Karpas-422 (cell line): ENCODE measurements around the gene BEND5. TPM values are rescaled to one million over a fixed set of nuclear protein-coding genes. Genes with fewer than 3 reads are reported as not detected.

Experiments used
- DNase-seq: peaks from one replicate; pipeline ENCODE4 v3.0.0-alpha.2; 2015
- H2AFZ ChIP-seq: fragments of 200-600 bp; sonication (generic); 2 replicates; pipeline ENCODE4 v1.6.1; 2014; ENCODE audit warnings: antibody characterized with exemption, low read length, mixed read lengths
- H3K27ac ChIP-seq: fragments of 200-600 bp; sonication (generic); 2 replicates; pipeline ENCODE4 v1.5.1; 2014; ENCODE audit warnings: mild to moderate bottlenecking, low read length, moderate library complexity
- H3K27me3 ChIP-seq: fragments of 200-600 bp; sonication (generic); 2 replicates; pipeline ENCODE4 v1.6.1; 2014; ENCODE audit warnings: low read length, mixed read lengths
- H3K36me3 ChIP-seq: fragments of 200-600 bp; sonication (generic); 2 replicates; pipeline ENCODE4 v1.6.1; 2014; ENCODE audit warnings: low read length, mixed read lengths; ENCODE audit not compliant: insufficient read depth
- H3K4me1 ChIP-seq: fragments of 200-600 bp; sonication (generic); 2 replicates; pipeline ENCODE4 v1.6.1; 2014; ENCODE audit warnings: mild to moderate bottlenecking, low read length, mixed read lengths
- H3K4me2 ChIP-seq: fragments of 200-600 bp; sonication (generic); 2 replicates; pipeline ENCODE4 v1.6.1; 2014; ENCODE audit warnings: low read length, low read depth, mild to moderate bottlenecking; ENCODE audit not compliant: poor library complexity, severe bottlenecking
- H3K4me3 ChIP-seq: fragments of 200-600 bp; sonication (generic); 2 replicates; pipeline ENCODE4 v1.5.1; 2014; ENCODE audit warnings: mild to moderate bottlenecking, antibody characterized with exemption, low read length, mixed read lengths
- H3K79me2 ChIP-seq: fragments of 200-600 bp; sonication (generic); 2 replicates; pipeline ENCODE4 v1.6.1; 2014; ENCODE audit warnings: mild to moderate bottlenecking, low read length, mixed read lengths
- H3K9ac ChIP-seq: fragments of 200-600 bp; sonication (generic); 2 replicates; pipeline ENCODE4 v1.6.0; 2014; ENCODE audit warnings: low read length
- H3K9me2 ChIP-seq: fragments of 200-600 bp; sonication (generic), shearing (Covaris generic); replicated peaks from 2 replicates; pipeline ENCODE4 v1.6.0; 2014; ENCODE audit warnings: mild to moderate bottlenecking, low read length, moderate library complexity; ENCODE audit not compliant: insufficient read depth
- H3K9me3 ChIP-seq: fragments of 300-700, 200-600 bp; sonication (generic); 2 replicates; pipeline ENCODE4 v1.6.1; 2014; ENCODE audit warnings: low read length, mixed read lengths
- H4K20me1 ChIP-seq: fragments of 200-600 bp; sonication (generic); 2 replicates; pipeline ENCODE4 v1.6.1; 2014; ENCODE audit warnings: mild to moderate bottlenecking, antibody characterized with exemption, low read length, low read depth; ENCODE audit not compliant: insufficient read depth
- total RNA-seq: library from RNA; depleted of rRNA; stranded (reverse); fragments of >200 nt; shearing (Covaris generic); gene quantifications from 2 replicates; pipeline ENCODE4 v1.2.3, GENCODE V29; 2014; ENCODE audit warnings: low replicate concordance

Gene BEND5
- total RNA-seq, 1 experiment from 2014 or later = not detected

- no peaks in the 10 kb centered on the region for H3K9me2 ChIP-seq
- no peak overlapping the region for H3K4me2 ChIP-seq
- H3K36me3 ChIP-seq = no peaks in the 10 kb centered on the region
- H3K4me1 ChIP-seq = no peaks in the 10 kb centered on the region
- no peak overlapping the region for H2AFZ ChIP-seq
- no peaks in the 10 kb centered on the region for H3K79me2 ChIP-seq
- no peaks in the 10 kb centered on the region for H3K27me3 ChIP-seq
- no peak overlapping the region for H3K9ac ChIP-seq
- H3K4me3 ChIP-seq = no peak overlapping the region
- no peaks in the 10 kb centered on the region for H4K20me1 ChIP-seq
- no peak overlapping the region for H3K27ac ChIP-seq
- H3K9me3 ChIP-seq = no peaks in the 10 kb centered on the region
- DNase-seq = no peak
Measured at GRCh38 chr1:48683839-48684238, 92.9 kb downstream of the BEND5 start.

DNA sequence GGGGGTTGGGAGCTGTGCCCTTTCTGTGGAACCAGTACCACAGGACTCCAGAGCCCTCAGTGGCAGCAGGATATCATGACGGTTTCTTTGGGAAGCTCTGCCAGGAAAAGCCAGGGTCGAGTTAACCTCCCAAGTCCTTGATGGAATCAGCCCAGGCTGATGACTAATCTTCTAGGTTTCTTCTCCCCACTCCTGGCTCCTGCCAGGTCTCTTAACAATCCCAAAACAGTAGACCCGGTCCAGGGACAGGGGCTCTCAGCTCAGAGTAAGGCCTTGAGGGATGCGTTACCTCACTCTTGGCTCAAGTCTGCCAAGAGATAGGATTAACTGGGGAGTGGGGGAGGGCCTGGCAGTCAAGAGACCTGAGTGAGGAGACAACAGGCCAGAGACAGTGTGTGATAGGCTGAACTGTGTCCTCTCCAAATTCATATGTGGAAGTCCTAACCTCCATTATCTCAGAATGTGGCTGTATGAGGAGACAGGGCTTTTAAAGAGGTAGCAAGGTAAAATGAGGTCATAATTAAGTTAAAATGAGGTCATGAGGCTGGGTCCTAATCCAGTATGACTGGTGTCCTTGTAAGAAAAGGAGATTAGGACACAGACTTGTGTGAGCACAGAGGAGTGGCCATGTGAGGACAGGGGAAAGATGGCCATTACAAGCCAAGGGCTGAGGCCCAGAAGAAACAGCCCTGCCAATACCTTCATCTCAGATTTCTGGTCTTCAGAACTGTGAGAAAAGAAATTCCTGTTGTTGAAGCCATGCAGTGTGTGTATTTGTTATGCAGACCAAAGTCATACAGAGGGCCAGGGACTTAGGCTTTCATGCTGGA is 95.0 kb downstream of the BEND5 start:
- Histone ChIP-seq H3K36me3 (no peaks in the 10 kb centered on the region), H3K4me2 (no peak overlapping the region), H3K27ac (no peak overlapping the region), H3K4me3 (no peak overlapping the region), H4K20me1 (no peaks in the 10 kb centered on the region), H3K79me2 (no peaks in the 10 kb centered on the region), H3K27me3 (no peaks in the 10 kb centered on the region), H3K9ac (no peak overlapping the region), H2AFZ (no peak overlapping the region), H3K9me2 (no peaks in the 10 kb centered on the region), H3K4me1 (peaks cover 2% of the 10 kb centered on the region; the same call in 1 of the 2 replicates), H3K9me3 (no peaks in the 10 kb centered on the region)
- DNase-seq = no peak

DNA sequence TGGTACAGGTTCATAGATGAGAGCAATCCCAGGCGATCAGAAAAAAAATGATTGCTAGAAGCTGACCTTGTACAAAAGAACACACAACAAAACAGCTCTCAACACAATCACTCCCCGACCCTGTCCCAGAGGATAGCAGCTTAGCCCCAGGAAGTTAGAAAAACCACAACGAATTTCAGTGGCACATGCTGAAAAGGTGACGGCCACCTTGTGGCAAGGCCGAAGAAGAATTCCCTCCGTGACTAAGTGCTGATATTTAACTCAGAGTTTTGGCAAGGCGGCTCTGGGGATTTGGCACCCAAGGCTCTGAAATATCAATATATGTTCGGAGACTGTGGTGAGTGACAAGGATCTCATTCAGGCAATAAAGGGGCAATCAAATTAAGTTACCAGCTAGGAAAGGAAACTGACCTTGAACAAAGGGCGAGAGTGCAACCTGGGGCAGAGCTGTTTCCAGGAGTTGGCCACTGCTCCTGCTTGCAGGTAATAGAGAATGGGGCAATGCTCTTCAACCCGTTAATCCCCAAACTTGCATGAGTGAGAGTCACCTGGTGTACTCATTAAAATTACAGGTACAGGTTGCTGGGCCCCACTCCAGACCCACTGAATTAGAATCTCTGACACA is 96.2 kb downstream of the BEND5 start:
- no peaks in the 10 kb centered on the region for H3K79me2 ChIP-seq
- H3K9ac ChIP-seq = no peak overlapping the region
- no peak overlapping the region for H3K27ac ChIP-seq
- no peak overlapping the region for H2AFZ ChIP-seq
- peaks cover 4% of the 10 kb centered on the region; the same call in 1 of the 2 replicates for H3K4me1 ChIP-seq
- no peaks in the 10 kb centered on the region for H3K36me3 ChIP-seq
- H3K27me3 ChIP-seq = no peaks in the 10 kb centered on the region
- H3K9me2 ChIP-seq = no peaks in the 10 kb centered on the region
- no peak overlapping the region for H3K4me2 ChIP-seq
- no peak for DNase-seq
- H3K9me3 ChIP-seq = no peaks in the 10 kb centered on the region
- H4K20me1 ChIP-seq = no peaks in the 10 kb centered on the region
- H3K4me3 ChIP-seq = no peak overlapping the region

DNA sequence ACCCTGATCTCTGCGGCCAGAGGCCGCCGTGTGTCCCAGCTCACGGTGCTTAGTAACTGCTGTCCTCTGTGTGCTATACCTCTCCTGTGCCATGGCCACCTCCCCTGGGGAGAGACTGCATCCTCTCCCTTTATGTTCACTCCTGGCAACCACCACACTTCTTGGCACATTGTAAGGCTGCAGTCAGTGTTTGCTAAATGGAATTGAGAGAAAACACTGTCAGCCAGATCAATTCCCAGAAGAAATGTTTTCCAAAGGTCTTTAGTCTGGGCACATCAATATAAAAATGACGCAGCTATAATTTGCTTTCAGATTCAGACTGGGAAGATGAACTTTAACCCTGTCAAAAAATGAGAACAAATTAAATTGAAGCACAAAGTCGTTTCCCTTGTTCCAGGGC is 96.8 kb downstream of the BEND5 start:
- DNase-seq = no peak
- no peaks in the 10 kb centered on the region for H3K79me2 ChIP-seq

DNA sequence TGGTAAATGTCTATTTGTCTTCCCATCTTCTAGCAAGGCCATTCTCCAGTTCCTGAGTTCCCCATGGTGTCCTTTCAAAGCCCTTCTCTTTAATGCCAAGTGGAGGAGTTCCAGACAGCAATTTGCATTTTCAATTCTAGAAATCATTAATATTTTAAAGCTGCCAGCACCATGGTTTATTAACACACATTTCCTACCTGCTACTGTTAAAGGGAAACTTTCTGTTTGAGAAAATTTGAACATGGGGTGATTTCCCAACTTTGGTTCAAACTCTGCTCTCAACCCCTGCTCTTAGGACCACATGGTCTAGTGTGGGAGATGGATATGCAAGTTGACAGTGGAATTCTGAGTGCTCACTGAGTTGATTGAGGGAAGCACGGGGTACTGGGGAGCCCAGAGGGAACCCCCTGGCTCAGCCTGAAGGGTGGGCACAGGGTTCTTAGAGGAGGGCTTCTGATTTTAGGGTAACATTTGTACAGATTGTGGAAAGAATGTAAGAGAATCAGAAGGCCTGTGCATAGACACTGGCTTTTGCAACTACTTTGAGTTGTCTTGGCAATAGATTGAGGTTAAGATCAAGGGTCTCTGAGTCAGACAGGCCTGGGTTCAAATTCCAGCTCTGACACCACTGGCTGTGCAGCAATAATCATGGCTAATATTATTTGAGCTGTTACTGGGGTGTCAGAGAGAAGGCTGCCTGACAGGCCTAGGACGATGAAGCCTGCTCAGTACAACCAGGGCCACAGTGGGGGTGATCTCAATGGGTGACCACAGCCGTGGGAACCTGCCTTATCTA is 97.8 kb downstream of the BEND5 start:
- H3K36me3 ChIP-seq = no peaks in the 10 kb centered on the region
- DNase-seq = no peak
- H3K79me2 ChIP-seq = no peaks in the 10 kb centered on the region
- peaks cover 4% of the 10 kb centered on the region; the same call in 1 of the 2 replicates for H3K4me1 ChIP-seq
- H4K20me1 ChIP-seq = no peaks in the 10 kb centered on the region
- H3K27ac ChIP-seq = no peak overlapping the region
- no peak overlapping the region for H3K4me2 ChIP-seq
- H3K27me3 ChIP-seq = no peaks in the 10 kb centered on the region
- no peak overlapping the region for H2AFZ ChIP-seq
- H3K9me3 ChIP-seq = no peaks in the 10 kb centered on the region
- no peak overlapping the region for H3K9ac ChIP-seq
- H3K9me2 ChIP-seq = no peaks in the 10 kb centered on the region
- no peak overlapping the region for H3K4me3 ChIP-seq

More for the DNA sequence above, 96.8 kb downstream of the BEND5 start:
- no peak overlapping the region for H3K9ac ChIP-seq
- H3K9me3 ChIP-seq = no peaks in the 10 kb centered on the region
- no peaks in the 10 kb centered on the region for H3K36me3 ChIP-seq
- no peaks in the 10 kb centered on the region for H3K27me3 ChIP-seq
- H3K4me1 ChIP-seq = peaks cover 4% of the 10 kb centered on the region; the same call in 1 of the 2 replicates
- no peaks in the 10 kb centered on the region for H4K20me1 ChIP-seq
- H3K4me2 ChIP-seq = no peak overlapping the region
- no peaks in the 10 kb centered on the region for H3K9me2 ChIP-seq
- H3K27ac ChIP-seq = no peak overlapping the region
- H2AFZ ChIP-seq = no peak overlapping the region
- no peak overlapping the region for H3K4me3 ChIP-seq
